Neural progenitor cell (in vitro differentiated cells): ENCODE data around the gene MLST8. TPM values are rescaled to one million over a fixed set of nuclear protein-coding genes. Genes with fewer than 3 reads are reported as not detected.

Experiments used
- DNase-seq: peaks from one replicate; pipeline ENCODE4 v3.0.0-alpha.2; 2016; ENCODE audit warnings: low spot score
- H2AFZ ChIP-seq: fragments of 200-600 bp; sonication (generic); replicated peaks from 2 replicates; pipeline ENCODE4 v1.6.1; 2016; ENCODE audit warnings: antibody characterized with exemption
- H3F3A ChIP-seq: fragments of 200-600 bp; sonication (generic); 2 replicates; pipeline ENCODE4 v1.6.1; 2016; ENCODE audit warnings: antibody characterized with exemption, low read depth
- H3K27ac ChIP-seq: fragments of 200-600 bp; sonication (generic); 2 replicates; pipeline ENCODE4 v1.5.1; 2016; ENCODE audit warnings: mild to moderate bottlenecking
- H3K27me3 ChIP-seq: fragments of 200-600 bp; sonication (generic); 2 replicates; pipeline ENCODE4 v1.6.1; 2016; ENCODE audit warnings: mild to moderate bottlenecking, moderate library complexity
- H3K36me3 ChIP-seq: fragments of 200-600 bp; sonication (generic); 2 replicates; pipeline ENCODE4 v1.5.1; 2016
- H3K4me1 ChIP-seq: fragments of 200-600 bp; sonication (generic); 2 replicates; pipeline ENCODE4 v1.6.1; 2016; ENCODE audit warnings: mixed run types
- H3K4me2 ChIP-seq: fragments of 200-600 bp; sonication (generic); 2 replicates; pipeline ENCODE4 v1.6.1; 2016
- H3K4me3 ChIP-seq: fragments of 200-600 bp; sonication (generic); 2 replicates; pipeline ENCODE4 v1.5.1; 2016
- H3K79me2 ChIP-seq: fragments of 200-600 bp; sonication (generic); 2 replicates; pipeline ENCODE4 v1.6.1; 2016; ENCODE audit warnings: low read depth
- H3K9ac ChIP-seq: fragments of 200-600 bp; sonication (generic); 2 replicates; pipeline ENCODE4 v1.6.1; 2016
- H3K9me3 ChIP-seq: fragments of 200-600 bp; sonication (generic); 2 replicates; pipeline ENCODE4 v1.5.1; 2016; ENCODE audit warnings: low read depth
- H4K20me1 ChIP-seq: fragments of 200-600 bp; sonication (generic); 2 replicates; pipeline ENCODE4 v1.6.1; 2016; ENCODE audit warnings: low read depth
- H3K27ac Mint-ChIP-seq: 3 replicates; pipeline ENCODE4 v1.8.0; 2021; ENCODE audit warnings: mixed read lengths
- H3K27me3 Mint-ChIP-seq: 2 replicates; pipeline ENCODE4 v1.8.0; 2022; ENCODE audit warnings: low read depth, mild to moderate bottlenecking, inconsistent platforms, moderate library complexity, mixed read lengths; ENCODE audit not compliant: insufficient read depth
- H3K36me3 Mint-ChIP-seq: 3 replicates; pipeline ENCODE4 v1.8.0; 2021; ENCODE audit warnings: mixed read lengths
- H3K4me1 Mint-ChIP-seq: 3 replicates; pipeline ENCODE4 v1.8.0; 2021; ENCODE audit warnings: mixed read lengths
- H3K4me3 Mint-ChIP-seq: 3 replicates; pipeline ENCODE4 v1.8.0; 2021; ENCODE audit warnings: mild to moderate bottlenecking, moderate library complexity, mixed read lengths
- H3K9me3 Mint-ChIP-seq: 3 replicates; pipeline ENCODE4 v1.8.0; 2020; ENCODE audit warnings: mixed read lengths
- EZH2 ChIP-seq: fragments of 200-600 bp; sonication (generic); IDR thresholded peaks from 2 replicates; pipeline ENCODE4 v1.6.1; 2017; ENCODE audit warnings: antibody characterized with exemption, mild to moderate bottlenecking, moderate library complexity
- EZH2phosphoT487 ChIP-seq: fragments of 200-600 bp; sonication (generic); IDR thresholded peaks from 2 replicates; pipeline ENCODE4 v1.6.1; 2017; ENCODE audit warnings: antibody characterized with exemption
- total RNA-seq: library from RNA; depleted of rRNA; stranded (reverse); fragments of >200 nt; gene quantifications from 2 replicates; pipeline ENCODE4 v1.2.3, GENCODE V29; 2015; ENCODE audit warnings: low replicate concordance
- TF ChIP-seq, protein P1 (sequence below): fragments of 200-600 bp; sonication (generic); IDR thresholded peaks from 2 replicates; pipeline ENCODE4 v1.5.1; 2017; ENCODE audit warnings: antibody characterized with exemption, mild to moderate bottlenecking

Gene MLST8
- total RNA-seq, 1 donor from 2014 or later: 24.9 TPM

DNA sequence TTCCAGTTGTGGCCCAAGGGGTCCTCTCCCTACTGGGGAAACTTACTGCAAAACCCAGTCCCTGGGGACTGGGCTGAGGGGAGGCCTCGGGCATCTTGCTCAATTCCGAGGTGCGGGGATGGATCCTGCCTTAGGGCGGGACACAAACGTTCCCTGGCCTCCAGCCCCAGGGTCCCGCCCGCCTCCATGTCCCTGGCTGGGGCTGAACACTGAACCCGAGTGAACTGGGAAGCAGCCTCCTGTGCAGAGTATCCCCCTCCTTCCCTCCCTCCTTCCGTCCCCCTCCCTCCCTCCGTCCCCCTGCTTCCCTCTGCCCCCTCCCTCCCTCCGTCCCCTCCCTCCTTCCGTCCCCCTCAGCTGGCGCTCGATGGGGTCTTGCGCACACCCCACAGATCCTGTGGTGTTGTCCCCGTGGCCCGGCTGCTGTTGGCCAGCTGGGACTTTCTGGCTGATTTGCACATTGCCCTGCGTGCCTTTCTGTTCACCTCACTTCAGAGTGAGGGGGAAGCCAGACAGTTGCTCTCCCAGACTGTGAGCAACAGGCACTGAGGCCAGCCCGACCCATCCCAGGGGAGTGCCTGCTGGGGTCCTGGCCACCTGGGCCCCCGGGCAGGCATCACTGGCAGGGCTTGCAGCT, 44.2 kb upstream of the MLST8 start:
- H3K36me3 Mint-ChIP-seq: peaks cover 4% of the 10 kb centered on the region
- Histone ChIP-seq H4K20me1 (peaks cover 66% of the 10 kb centered on the region), H3K79me2 (peaks cover 81% of the 10 kb centered on the region), H3K4me1 (peaks cover 24% of the 10 kb centered on the region), H3F3A (peaks cover 13% of the 10 kb centered on the region), H2AFZ (no peak overlapping the region), H3K9ac (peak overlapping the region; percentile 37), H3K36me3 (no peaks in the 10 kb centered on the region), H3K4me3 (no peak overlapping the region), H3K27ac (peak overlapping the region; percentile 53), H3K9me3 (no peaks in the 10 kb centered on the region), H3K4me2 (no peak overlapping the region), H3K27me3 (no peaks in the 10 kb centered on the region)
- no peak for TF ChIP-seq EZH2
- TF ChIP-seq EZH2phosphoT487: no peak
- TF ChIP-seq, protein P1, sequence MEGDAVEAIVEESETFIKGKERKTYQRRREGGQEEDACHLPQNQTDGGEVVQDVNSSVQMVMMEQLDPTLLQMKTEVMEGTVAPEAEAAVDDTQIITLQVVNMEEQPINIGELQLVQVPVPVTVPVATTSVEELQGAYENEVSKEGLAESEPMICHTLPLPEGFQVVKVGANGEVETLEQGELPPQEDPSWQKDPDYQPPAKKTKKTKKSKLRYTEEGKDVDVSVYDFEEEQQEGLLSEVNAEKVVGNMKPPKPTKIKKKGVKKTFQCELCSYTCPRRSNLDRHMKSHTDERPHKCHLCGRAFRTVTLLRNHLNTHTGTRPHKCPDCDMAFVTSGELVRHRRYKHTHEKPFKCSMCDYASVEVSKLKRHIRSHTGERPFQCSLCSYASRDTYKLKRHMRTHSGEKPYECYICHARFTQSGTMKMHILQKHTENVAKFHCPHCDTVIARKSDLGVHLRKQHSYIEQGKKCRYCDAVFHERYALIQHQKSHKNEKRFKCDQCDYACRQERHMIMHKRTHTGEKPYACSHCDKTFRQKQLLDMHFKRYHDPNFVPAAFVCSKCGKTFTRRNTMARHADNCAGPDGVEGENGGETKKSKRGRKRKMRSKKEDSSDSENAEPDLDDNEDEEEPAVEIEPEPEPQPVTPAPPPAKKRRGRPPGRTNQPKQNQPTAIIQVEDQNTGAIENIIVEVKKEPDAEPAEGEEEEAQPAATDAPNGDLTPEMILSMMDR: no peak
- no peak for DNase-seq
- H3K9me3 Mint-ChIP-seq: no peaks in the 10 kb centered on the region
- peaks cover 25% of the 10 kb centered on the region for H3K4me1 Mint-ChIP-seq
- H3K4me3 Mint-ChIP-seq: no peak overlapping the region
- no peak overlapping the region for H3K27ac Mint-ChIP-seq
- peaks cover 2% of the 10 kb centered on the region for H3K27me3 Mint-ChIP-seq

DNA sequence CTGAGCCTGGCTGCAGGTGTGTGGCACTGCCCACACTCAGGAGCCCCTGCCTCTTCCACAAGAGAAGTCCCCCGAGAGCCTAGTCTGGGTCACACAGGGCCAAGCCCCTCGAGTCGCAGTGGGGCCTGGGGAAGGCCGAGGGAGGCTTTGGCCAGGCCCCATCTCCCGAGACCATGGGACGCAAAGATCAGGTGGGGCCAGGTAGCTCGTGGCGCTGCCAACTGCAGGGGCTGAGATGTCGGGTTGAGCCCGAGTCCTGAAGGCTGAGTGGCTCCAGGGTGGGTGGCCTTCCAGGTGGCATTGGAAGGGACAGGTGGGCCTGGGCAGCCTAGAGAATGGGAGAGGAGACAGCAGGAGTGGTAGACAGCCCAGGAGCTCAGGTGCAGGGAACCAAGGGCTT, 43.3 kb upstream of the MLST8 start:
- H3K27me3 Mint-ChIP-seq: peaks cover 2% of the 10 kb centered on the region
- H3K4me2 ChIP-seq: no peak overlapping the region
- no peak overlapping the region for H3K27ac Mint-ChIP-seq

DNA sequence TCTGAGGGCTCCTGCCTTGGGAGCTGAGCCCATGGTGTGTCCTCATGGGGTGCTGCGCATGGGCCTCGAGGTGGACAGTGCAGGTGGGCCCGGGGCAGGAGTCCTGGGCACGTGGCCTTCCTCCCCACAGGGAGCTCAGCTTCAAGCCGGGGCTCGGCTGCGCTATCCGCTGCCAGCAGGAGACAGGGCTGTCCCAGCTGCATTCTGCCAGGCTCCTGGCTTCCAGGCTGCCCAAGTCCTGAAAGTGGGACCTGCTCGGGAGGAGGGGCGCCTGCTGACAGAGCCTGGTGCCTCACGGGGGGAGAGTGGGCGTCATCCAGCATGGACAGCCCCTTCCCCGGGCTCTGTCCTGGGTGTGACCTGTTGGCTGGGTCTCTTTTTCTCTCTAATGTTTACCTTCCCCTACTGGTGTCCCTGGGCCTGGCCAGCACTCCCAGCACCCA, 42.6 kb upstream of the MLST8 start:
- no peak for DNase-seq
- H3K4me1 Mint-ChIP-seq: peaks cover 10% of the 10 kb centered on the region
- H3K9me3 Mint-ChIP-seq: no peaks in the 10 kb centered on the region
- Histone ChIP-seq H3K9ac (no peak overlapping the region), H3K4me3 (no peak overlapping the region), H3K4me2 (no peak overlapping the region), H3F3A (peaks cover 8% of the 10 kb centered on the region), H2AFZ (no peak overlapping the region), H3K4me1 (peaks cover 18% of the 10 kb centered on the region), H3K9me3 (no peaks in the 10 kb centered on the region), H3K27me3 (no peaks in the 10 kb centered on the region), H4K20me1 (peaks cover 49% of the 10 kb centered on the region), H3K27ac (no peak overlapping the region), H3K36me3 (no peaks in the 10 kb centered on the region), H3K79me2 (peaks cover 65% of the 10 kb centered on the region)
- no peak overlapping the region for H3K27ac Mint-ChIP-seq
- H3K4me3 Mint-ChIP-seq: no peak overlapping the region
- TF ChIP-seq EZH2: no peak
- TF ChIP-seq, protein P1: no peak
- TF ChIP-seq EZH2phosphoT487: no peak
- H3K36me3 Mint-ChIP-seq: peaks cover 2% of the 10 kb centered on the region
- H3K27me3 Mint-ChIP-seq: peaks cover 2% of the 10 kb centered on the region

More for the DNA sequence above, 43.3 kb upstream of the MLST8 start:
- no peaks in the 10 kb centered on the region for H3K27me3 ChIP-seq
- no peaks in the 10 kb centered on the region for H3K36me3 ChIP-seq
- Mint-ChIP-seq H3K9me3 (no peaks in the 10 kb centered on the region), H3K36me3 (peaks cover 2% of the 10 kb centered on the region), H3K4me3 (no peak overlapping the region), H3K4me1 (peaks cover 17% of the 10 kb centered on the region)
- no peaks in the 10 kb centered on the region for H3K9me3 ChIP-seq
- no peak for DNase-seq
- H3F3A ChIP-seq: peaks cover 8% of the 10 kb centered on the region
- TF ChIP-seq EZH2phosphoT487: no peak
- TF ChIP-seq, protein P1: no peak
- no peak for TF ChIP-seq EZH2
- peaks cover 57% of the 10 kb centered on the region for H4K20me1 ChIP-seq
- peaks cover 18% of the 10 kb centered on the region for H3K4me1 ChIP-seq
- no peak overlapping the region for H3K27ac ChIP-seq
- peaks cover 72% of the 10 kb centered on the region for H3K79me2 ChIP-seq
- no peak overlapping the region for H2AFZ ChIP-seq
- no peak overlapping the region for H3K9ac ChIP-seq
- no peak overlapping the region for H3K4me3 ChIP-seq
